Spinal cord (tissue), 10 donors: ENCODE measurements around the gene AKAP6. TPM values are rescaled to one million over a fixed set of nuclear protein-coding genes. Genes with fewer than 3 reads are reported as not detected.

Experiments
- DNase-seq, 6 donors: peaks; one replicate each; pipeline versions ENCODE4 v3.0.0 to v3.0.0-alpha.2; 2013 to 2015; ENCODE audit warnings: low spot score in 6 of 6, low read depth in 4 of 6
- H3K27ac ChIP-seq: one replicate; pipeline ENCODE4 v1.5.1; 2013; ENCODE audit warnings: low read depth, low read length, control low read depth
- H3K27me3 ChIP-seq: one replicate; pipeline ENCODE4 v1.6.1; 2013; ENCODE audit warnings: low read length; ENCODE audit not compliant: control insufficient read depth, insufficient read depth
- H3K36me3 ChIP-seq: one replicate; pipeline ENCODE4 v1.6.1; 2013; ENCODE audit warnings: low read length; ENCODE audit not compliant: control insufficient read depth, insufficient read depth
- H3K4me1 ChIP-seq: one replicate; pipeline ENCODE4 v1.6.1; 2013; ENCODE audit warnings: low read length; ENCODE audit not compliant: control insufficient read depth, insufficient read depth
- H3K4me3 ChIP-seq: one replicate; pipeline ENCODE4 v1.5.1; 2013; ENCODE audit warnings: low read depth, low read length, control low read depth
- H3K9me3 ChIP-seq: one replicate; pipeline ENCODE4 v1.6.1; 2013; ENCODE audit warnings: low read length; ENCODE audit not compliant: control insufficient read depth, insufficient read depth
- WGBS: methylation state at CpG from one replicate; pipeline ENCODE4 v1.1.5; 2013; ENCODE audit warnings: missing lambda C conversion rate; ENCODE audit not compliant: insufficient coverage; 5-methylcytosine and 5-hydroxymethylcytosine counted together
- polyA plus RNA-seq, 2 donors: library from polyadenylated mRNA; unstranded; fragments of 120-200 nt; gene quantifications; one replicate each; pipeline ENCODE4 v1.2.1, GENCODE V29; 2013; ENCODE audit not compliant: insufficient read length in 2 of 2
- total RNA-seq, 2 donors: library from RNA; depleted of rRNA in 1 of 2; stranded (reverse); fragments of 120-200 nt in 1 of 2; fragments of >200 nt in 1 of 2; gene quantifications; one replicate each; pipeline versions ENCODE4 v1.2.3 to v1.2.4, GENCODE V29; 2013 to 2014
- donor health status: healthy.

Gene AKAP6
- total and polyA plus RNA-seq, 4 donors: 42.6 to 126 (median 78.7) TPM

- no peaks in the 10 kb centered on the region for H3K9me3 ChIP-seq
- peaks cover 3% of the 10 kb centered on the region for H3K36me3 ChIP-seq
- no peak for DNase-seq
- H3K4me3 ChIP-seq: no peak overlapping the region
- no peaks in the 10 kb centered on the region for H3K27me3 ChIP-seq
- WGBS: 84% methylated on average over 2 of the region's 3 CpGs
- no peak overlapping the region for H3K27ac ChIP-seq
- H3K4me1 ChIP-seq: no peaks in the 10 kb centered on the region
Measured at GRCh38 chr14:32601906-32602305, 272.8 kb downstream of the AKAP6 start.

DNA sequence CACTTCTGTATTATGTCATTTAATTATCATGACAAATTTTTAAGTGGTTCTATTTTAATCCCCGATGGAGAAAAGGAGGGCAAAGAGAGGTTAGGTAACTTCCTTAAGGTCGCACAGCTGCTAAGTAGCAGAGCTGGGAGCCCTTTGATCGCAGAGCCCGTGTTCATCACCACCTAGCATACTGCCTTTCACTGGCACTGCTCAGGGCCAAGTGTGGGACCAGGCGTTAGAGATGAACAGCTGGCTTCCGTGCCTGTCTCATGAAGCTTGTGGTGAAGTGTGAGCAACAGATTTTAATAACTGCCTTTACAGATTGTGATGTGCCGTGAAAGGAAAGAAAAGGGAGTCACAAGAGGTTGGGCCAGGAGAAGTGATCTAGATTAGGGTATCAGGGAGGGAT lies 273.6 kb downstream of the AKAP6 start:
- H3K9me3 ChIP-seq: no peaks in the 10 kb centered on the region
- H3K27me3 ChIP-seq: no peaks in the 10 kb centered on the region
- DNase-seq: no peak
- 87% methylated on average over 1 of the region's 7 CpGs for WGBS
- no peak overlapping the region for H3K27ac ChIP-seq
- peaks cover 3% of the 10 kb centered on the region for H3K36me3 ChIP-seq
- H3K4me3 ChIP-seq: no peak overlapping the region
- H3K4me1 ChIP-seq: no peaks in the 10 kb centered on the region

DNA sequence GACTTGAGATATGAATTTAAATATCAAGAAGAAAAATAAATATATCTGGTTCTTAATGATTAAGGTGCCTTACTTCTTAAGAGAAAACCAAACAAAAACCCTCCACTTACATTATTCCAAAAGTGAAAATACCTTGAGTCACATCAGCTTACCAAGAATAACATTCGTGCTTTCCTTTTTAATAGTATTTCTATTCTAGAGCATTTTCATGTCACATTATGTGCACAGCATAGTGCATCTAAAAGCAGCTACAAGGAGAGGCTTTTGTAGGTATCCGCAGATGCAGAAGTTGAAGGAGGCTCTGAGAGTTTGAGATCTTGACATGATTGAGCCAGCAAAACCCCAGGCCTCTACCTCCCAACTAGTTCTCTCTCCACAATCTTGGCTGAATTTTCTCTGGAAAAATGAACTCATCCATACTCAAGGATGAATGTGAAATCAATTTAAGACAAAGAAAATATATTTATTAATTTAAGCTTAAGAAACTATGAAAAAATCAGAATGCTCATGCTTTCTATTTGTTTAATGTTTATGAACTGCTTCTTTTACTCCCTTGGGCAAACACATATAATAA lies 275.0 kb downstream of the AKAP6 start:
- H3K4me1 ChIP-seq: no peaks in the 10 kb centered on the region
- WGBS: no CpG with 5 or more reads among the region's 2 CpGs
- no peaks in the 10 kb centered on the region for H3K9me3 ChIP-seq
- no peak overlapping the region for H3K27ac ChIP-seq
- no peak for DNase-seq
- peaks cover 3% of the 10 kb centered on the region for H3K36me3 ChIP-seq
- H3K27me3 ChIP-seq: no peaks in the 10 kb centered on the region
- no peak overlapping the region for H3K4me3 ChIP-seq

GRCh38 chr14:32606301-32606700 lies 277.2 kb downstream of the AKAP6 start:
- Histone ChIP-seq H3K4me3 (no peak overlapping the region), H3K4me1 (peaks cover 3% of the 10 kb centered on the region), H3K36me3 (peaks cover 3% of the 10 kb centered on the region), H3K9me3 (no peaks in the 10 kb centered on the region), H3K27me3 (no peaks in the 10 kb centered on the region), H3K27ac (no peak overlapping the region)
- no CpG with 5 or more reads among the region's 2 CpGs for WGBS
- no peak for DNase-seq

- H3K4me3 ChIP-seq: no peak overlapping the region
- no peak for DNase-seq
- no peaks in the 10 kb centered on the region for H3K9me3 ChIP-seq
- H3K4me1 ChIP-seq: peaks cover 3% of the 10 kb centered on the region
- H3K27ac ChIP-seq: no peak overlapping the region
- H3K27me3 ChIP-seq: no peaks in the 10 kb centered on the region
- no peaks in the 10 kb centered on the region for H3K36me3 ChIP-seq
- WGBS: 100% methylated on average over 1 of the region's 1 CpG
Measured at GRCh38 chr14:32607399-32607798, 278.3 kb downstream of the AKAP6 start.

GRCh38 chr14:32608857-32609256 lies 279.8 kb downstream of the AKAP6 start:
- WGBS: no CpG with 5 or more reads among the region's 1 CpG
- Histone ChIP-seq H3K27me3 (no peaks in the 10 kb centered on the region), H3K4me1 (peaks cover 3% of the 10 kb centered on the region), H3K27ac (no peak overlapping the region), H3K4me3 (no peak overlapping the region), H3K36me3 (no peaks in the 10 kb centered on the region), H3K9me3 (no peaks in the 10 kb centered on the region)
- peak in 1 of 6 donors; percentile 45 for DNase-seq

DNA sequence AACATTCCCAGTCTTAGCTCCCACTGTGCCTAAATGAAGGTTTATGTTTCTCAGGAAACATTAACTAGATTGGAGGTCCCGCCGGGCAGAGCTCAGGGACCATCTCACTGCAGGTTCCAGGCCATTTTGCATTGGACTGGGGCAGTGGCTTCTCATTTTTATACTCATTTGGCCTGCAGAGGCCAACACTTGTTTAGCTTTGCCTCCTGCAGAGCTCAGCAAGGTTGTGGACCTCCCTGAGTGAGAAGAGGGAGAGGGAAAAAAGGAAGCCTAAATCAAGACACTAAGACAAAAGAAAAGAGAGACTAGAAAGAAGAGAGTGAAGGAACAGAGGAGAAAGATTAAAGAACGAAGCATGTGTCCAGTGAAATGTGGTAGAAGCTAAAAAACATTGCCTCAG lies 280.3 kb downstream of the AKAP6 start:
- H3K4me3 ChIP-seq: no peak overlapping the region
- H3K36me3 ChIP-seq: no peaks in the 10 kb centered on the region
- peaks cover 3% of the 10 kb centered on the region for H3K4me1 ChIP-seq
- no peaks in the 10 kb centered on the region for H3K9me3 ChIP-seq
- H3K27ac ChIP-seq: no peak overlapping the region
- no peaks in the 10 kb centered on the region for H3K27me3 ChIP-seq
- DNase-seq: no peak
- WGBS: no CpG with 5 or more reads among the region's 3 CpGs

DNA sequence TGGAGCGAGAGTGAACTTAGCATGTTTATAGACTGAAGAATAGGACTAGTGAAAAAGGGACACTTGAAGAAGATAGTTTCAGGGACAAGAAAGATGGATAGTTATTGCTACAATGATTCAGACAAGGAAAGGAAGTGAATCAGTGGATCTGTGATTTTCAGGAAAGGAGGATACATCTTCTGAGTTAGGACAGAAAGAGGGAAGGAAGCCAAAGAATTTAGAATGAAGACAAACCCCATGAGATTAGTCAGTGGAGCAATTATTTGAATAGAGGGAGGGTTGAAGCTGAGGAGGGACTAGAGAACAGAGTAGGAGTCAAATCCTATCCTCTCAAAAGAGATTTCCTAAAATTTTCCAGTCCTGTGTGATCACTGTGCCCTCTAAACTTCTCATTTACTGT lies 282.7 kb downstream of the AKAP6 start:
- H3K4me1 ChIP-seq: peaks cover 3% of the 10 kb centered on the region
- H3K27ac ChIP-seq: peak overlapping the region; percentile 5
- H3K27me3 ChIP-seq: no peaks in the 10 kb centered on the region
- no peaks in the 10 kb centered on the region for H3K36me3 ChIP-seq
- H3K4me3 ChIP-seq: no peak overlapping the region
- 67% methylated on average over 1 of the region's 1 CpG for WGBS
- DNase-seq: peak in 2 of 6 donors; percentile 26 to 47
- H3K9me3 ChIP-seq: no peaks in the 10 kb centered on the region

- WGBS: no CpG with 5 or more reads among the region's 3 CpGs
- Histone ChIP-seq H3K4me3 (no peak overlapping the region), H3K36me3 (no peaks in the 10 kb centered on the region), H3K27me3 (no peaks in the 10 kb centered on the region), H3K4me1 (no peaks in the 10 kb centered on the region), H3K9me3 (peaks cover 5% of the 10 kb centered on the region), H3K27ac (no peak overlapping the region)
- no peak for DNase-seq
Measured at GRCh38 chr14:32618991-32619390, 289.9 kb downstream of the AKAP6 start.

- H3K36me3 ChIP-seq: no peaks in the 10 kb centered on the region
- 100% methylated on average over 1 of the region's 2 CpGs for WGBS
- H3K27me3 ChIP-seq: no peaks in the 10 kb centered on the region
- H3K27ac ChIP-seq: no peak overlapping the region
- no peak for DNase-seq
- no peak overlapping the region for H3K4me3 ChIP-seq
- H3K9me3 ChIP-seq: peaks cover 5% of the 10 kb centered on the region
- H3K4me1 ChIP-seq: no peaks in the 10 kb centered on the region
Measured at GRCh38 chr14:32620303-32620702, 291.2 kb downstream of the AKAP6 start.
